RCC 7860 (cell line): Measurements from ENCODE around the gene ZFYVE28.

Source experiments
- DNase-seq: peaks from one replicate; pipeline ENCODE4 v3.0.0-alpha.2; 2015; ENCODE audit warnings: low spot score
- FAIRE-seq: peaks from 2 replicates; lab custom pipeline; 2012; peaks lifted over from hg19 to GRCh38; lab: Jason Lieb, UNC

Gene ZFYVE28

DNA sequence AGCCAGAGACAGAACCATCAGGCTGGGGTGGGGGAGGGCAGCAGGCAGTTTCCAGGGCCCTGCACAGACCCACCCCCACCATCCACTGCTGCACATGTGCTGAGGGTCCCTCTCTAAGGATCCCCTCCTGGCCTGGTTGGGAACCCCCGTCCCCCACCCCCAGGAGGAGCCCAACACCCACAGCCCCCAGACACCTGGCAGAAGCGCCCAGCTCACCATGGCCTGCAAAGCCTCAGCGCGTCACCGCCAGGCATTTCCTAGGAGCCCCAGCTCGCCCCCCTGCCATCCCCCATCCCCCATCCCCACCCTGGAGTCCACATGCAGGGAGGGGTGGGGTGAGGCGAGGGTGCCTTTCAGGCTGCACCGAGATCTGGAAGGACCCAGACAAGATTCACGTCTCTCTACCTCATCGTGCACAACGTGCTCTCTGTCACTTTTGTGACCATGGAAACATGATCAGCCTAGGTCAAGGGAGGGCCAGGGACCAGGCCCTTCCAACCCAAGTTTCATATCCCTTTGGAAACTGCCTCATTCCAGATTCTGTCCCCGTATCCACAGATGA lies 165.8 kb downstream of the ZFYVE28 start:
- no peak for FAIRE-seq
- no peak for DNase-seq

DNA sequence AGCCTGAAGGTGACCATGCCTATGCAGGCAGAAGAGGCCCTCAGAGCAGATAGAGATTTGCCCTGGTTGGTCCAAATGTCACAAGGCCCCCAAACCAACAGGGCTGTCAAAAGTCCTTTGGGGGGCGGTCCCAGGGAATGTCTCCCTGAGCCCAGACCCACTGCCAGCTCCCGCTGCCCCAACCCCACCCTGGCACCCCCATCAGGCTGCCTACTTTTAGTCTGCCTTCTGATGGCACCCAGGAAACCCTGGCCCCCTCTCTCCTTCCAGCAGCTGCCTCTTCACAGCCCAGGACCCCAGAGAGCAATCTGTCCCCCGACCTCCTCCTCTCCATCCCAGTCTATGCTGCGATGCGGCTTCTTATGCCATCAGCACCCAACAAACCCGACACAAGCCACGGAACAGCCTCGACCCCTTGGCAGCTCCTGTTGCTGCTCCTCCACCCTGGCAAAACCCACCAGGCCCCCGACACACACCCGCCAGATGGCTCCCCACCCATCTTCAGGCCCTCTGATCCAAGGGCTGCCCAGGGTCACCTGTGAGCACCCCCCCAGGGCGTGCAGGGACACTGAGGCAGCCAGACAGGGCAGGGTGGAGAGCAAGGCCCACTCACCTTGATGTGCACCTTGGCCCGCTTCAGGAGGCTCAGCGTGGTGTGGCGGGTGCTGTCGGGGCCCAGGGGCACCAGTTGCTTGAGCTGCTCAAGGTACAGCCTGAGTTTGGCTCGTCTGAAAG lies 166.5 kb downstream of the ZFYVE28 start:
- no peak for DNase-seq
- no peak for FAIRE-seq

DNA sequence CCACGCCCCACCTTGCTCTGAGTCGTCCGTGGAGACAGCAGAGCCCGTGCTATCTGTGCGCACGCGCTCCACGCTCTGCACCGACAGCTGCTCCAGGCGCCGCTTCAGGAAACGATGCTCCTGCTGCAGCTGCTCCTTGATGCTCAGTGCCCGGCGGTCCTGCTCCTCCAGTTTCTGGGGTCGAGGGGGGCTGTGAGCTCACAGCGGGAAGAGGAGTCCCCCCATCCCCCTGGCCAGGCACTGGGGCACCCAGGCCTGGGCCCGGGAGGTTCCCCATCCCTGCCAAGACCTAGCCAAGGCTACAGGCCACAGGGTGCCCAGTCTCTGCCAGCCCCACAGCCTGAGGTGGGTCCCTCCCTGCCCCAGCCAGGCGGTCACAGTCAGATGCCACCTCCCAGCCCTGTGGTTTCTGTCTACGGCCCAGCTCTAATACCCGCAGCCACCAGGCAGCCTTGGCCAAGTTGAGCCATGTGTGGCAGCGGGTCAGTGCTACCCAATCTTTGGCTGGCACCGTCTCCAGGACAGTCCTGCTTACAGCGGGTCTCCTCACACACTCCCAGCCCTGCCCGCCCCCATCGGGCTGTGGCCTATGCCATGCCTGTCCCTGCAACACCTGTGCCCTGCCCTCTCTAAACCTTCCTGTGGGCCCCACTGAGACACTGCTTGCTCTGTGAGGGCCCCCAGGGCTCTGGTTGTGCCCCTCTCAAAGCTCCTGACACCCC lies 167.2 kb downstream of the ZFYVE28 start:
- FAIRE-seq = no peak
- no peak for DNase-seq

DNA sequence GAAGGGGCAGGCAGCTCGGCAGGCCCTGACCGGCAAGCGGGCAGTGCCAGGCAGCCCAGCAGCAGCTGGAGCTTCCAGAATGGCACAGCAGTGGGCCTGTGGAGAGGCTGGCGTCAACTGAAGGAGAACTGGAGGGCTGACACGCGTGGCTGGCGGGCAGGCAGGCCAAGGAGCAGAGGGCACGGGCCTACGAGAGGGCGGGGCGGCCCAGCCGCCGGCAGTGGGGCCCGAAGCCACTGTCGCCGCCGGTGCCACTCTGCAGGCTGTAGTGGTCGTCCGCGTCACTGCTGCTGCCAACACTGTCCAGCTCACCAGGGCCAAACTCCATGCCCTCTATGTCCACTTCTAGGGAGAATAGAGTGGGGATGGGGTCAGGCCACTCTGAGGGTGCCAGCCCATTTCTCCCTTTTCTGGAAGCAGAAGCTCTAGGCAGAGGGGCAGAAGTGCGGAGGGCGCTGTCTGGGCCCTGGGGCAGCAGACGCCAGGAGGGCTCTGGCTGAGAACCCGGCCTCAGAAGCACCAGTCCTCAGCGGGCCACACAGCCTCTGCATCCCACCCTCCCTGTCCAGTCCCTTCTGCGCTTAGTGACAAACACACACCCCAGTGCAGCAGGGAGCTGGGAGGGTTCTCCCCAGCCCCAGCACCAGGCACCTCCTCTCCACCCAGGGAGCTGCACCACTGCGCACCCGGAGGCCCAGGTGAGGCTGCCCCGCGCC lies 167.9 kb downstream of the ZFYVE28 start:
- no peak for FAIRE-seq
- no peak for DNase-seq

DNA sequence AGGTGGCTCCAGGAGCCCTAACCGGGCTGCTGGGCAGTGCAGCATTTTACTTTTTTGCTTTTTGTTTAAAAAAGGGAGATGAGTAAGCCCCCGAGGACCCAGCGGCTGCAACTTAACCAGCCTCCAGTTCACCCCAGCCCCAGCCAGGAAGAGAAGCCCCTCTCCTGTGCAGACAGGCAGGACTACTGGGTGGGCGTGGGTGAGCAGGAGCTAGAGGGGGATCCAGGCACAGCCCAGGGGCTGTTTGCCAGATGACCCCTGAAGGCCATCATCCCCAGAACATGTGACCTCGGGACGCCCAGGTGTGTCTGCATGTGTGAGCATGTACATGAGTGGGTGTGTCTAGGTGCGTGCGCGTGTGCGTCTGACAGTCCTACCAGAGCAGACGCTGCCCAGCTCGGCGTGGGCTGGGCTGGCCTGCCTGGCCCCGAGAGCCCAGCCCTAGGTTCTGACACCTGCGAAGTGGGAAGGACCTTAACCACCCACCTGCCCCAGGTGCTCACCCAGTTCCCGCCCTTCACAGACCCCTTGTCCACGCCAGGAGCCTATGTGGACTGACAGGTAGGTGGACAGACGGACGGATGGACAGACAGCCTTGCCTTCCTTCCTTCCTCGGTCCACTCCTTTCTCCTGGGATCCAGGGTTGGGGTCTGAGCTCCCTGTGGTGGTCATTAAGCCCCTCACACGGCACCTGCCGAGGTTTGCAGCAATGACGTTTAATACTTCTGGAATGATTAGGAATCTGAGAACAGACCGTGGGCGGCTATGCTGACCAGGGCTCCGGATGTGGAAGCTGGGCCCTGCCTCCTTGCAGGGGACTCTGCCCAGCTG lies 168.7 kb downstream of the ZFYVE28 start:
- no peak for FAIRE-seq

DNA sequence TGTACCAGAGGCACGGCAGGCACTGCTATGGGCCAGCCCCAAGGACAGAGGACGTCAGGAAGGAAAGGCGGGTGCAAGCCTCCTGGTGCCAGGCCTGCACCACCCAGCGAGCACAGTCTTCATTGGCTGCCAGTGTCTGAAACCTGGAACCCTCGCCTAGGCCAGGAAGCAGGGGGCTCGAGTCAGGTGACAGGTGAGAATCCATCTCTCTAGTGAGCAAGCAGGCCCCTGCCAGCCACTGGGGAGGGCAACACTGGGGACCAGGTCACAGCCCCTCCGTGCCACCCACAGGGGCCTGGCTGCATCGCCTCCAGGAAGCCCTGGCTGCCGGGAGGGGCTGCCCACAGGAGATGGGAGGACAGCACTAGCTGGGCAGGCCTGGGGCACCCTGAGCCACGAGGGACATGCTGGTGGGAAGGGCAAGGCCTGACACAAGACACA lies 169.6 kb downstream of the ZFYVE28 start:
- DNase-seq (no peak), FAIRE-seq (no peak)

More for the DNA sequence above, 168.7 kb downstream of the ZFYVE28 start:
- DNase-seq = no peak

DNA sequence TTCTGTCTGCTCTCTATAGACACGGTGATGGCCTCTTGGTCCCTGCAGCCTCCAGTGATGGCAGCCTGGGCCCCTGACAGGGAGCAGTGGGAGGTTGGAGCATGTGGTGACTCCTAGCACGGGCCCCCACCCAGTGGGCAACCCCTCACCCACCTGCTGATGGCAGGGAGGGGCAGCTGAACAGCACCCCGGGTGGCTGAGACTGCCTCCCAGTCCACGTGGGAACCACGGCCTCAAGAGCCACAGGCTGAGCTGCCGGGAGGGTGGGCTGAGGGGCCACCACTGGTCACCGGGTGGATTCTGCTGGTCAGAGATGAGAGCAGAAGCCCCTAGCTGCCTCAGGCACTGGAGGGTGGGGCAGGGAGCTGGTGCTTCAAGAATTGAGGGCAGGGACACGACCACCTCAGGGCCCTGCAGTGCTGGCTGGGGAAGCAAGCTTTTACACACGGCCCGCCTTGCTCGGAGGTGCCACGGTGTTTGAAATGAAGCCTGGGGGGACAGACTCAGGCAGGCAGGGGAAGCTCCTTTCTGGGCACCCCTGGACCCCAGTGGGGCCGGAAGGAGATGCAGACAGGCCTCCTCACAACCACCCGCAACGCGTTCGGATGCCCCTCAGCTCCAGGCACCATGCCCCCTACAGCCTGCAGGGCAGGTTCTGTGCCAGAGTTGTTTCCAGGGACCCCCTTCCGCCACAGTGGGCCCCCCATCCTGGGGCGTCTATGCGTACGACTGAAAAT lies 170.2 kb downstream of the ZFYVE28 start:
- no peak for DNase-seq
- FAIRE-seq = no peak

DNA sequence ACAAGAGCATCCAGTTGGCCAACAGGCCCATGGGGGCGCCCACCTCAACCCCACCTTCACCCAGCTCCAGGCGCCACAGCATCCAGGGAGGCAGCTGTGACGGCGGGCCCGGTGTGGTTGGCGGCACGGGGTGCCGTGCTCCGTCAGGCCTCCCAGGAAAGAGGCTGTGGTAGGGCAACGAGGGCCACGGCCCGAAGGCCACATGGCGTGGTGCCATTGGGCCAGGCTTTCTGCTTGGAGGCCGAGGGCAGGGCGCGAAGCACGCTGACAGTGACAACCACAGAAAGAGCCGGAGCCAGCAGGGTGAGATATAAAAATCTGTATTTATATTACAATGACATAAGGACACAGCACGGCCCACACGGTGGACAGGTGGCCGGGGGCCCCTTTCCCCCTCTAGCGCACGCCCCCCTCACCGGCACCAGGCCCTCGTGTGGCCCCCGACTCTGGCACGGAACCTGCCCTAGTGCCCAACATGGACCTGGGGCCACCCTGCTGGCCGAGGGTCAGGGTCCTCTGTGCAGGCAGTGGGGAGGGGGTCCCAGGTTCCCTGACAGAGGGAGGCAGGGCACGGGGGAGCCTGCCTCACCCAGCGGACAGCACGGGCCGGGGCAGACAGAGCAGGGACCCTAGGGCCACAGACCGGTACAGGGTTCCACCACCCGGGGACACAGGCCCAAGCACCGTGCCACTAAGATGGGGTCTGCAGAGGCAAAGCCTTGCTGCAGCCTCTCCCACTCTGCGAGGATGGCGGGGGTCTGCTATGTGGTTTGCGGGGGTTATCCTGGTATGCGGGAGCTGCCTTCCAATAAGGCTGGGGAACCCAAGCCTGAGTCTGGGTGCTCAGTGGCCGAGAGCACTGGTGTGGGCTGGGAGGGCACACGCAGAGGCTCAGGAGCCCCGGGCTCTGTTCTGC lies 171.1 kb downstream of the ZFYVE28 start:
- DNase-seq (no peak), FAIRE-seq (no peak)

DNA sequence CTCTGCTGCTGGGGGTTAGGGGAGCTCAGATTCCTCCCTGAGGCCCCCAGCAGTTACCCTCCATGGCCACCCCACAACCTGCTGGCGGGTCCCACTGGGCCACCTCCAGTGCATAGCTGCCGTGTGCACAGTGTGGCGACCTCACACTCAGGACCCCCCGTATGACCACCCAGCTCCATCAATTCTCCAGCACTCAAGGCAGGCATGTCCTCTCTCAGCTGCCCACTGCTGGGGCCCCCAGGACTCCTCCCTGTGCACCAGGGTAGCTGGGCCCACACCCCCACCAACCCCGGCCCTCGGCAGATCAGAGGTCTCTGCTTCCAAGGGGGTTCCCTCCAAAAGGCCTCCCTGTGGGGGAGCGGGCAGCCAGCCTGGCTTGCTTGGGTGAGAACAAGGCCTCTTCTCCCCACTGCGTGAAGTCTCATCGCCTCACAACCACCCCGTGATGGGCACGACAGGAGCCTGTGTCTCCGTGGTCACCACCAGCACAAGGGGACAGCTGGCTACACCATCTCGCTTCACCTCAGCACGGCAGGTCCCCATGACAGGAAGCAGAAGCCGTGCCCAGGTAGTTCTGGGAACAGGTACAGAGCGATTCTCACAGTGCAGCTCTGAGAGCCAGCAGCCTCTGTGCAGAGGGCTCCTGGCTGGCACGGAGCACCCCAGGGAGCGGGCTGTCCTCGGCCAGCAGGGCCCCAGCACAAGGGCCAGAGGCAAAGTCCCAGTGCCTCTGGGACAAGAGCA lies 171.9 kb downstream of the ZFYVE28 start:
- FAIRE-seq (no peak), DNase-seq (no peak)

DNA sequence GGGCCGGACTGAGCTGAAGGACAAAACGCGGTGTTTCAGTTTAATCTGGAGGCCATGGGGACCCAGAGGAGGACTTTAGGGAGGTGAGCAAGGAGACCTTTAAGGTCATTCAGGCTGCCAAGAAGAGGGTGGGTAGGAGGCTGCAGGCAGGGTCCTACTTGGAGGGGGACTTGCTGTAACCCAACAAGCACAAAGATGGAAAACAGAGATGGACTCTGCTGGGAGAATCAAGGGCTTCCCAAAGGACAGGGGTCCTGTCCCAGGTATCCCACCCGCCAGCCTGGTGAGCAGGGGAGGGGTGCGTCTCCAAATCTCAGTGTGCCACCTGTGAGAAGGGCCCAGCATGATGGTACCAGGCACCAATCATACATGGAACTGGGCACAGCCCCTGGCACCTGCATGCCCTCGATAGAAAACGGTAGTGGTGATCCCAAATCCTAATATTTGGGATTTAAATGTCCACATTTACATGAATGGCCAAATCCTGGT lies 172.6 kb downstream of the ZFYVE28 start:
- DNase-seq (no peak), FAIRE-seq (no peak)

DNA sequence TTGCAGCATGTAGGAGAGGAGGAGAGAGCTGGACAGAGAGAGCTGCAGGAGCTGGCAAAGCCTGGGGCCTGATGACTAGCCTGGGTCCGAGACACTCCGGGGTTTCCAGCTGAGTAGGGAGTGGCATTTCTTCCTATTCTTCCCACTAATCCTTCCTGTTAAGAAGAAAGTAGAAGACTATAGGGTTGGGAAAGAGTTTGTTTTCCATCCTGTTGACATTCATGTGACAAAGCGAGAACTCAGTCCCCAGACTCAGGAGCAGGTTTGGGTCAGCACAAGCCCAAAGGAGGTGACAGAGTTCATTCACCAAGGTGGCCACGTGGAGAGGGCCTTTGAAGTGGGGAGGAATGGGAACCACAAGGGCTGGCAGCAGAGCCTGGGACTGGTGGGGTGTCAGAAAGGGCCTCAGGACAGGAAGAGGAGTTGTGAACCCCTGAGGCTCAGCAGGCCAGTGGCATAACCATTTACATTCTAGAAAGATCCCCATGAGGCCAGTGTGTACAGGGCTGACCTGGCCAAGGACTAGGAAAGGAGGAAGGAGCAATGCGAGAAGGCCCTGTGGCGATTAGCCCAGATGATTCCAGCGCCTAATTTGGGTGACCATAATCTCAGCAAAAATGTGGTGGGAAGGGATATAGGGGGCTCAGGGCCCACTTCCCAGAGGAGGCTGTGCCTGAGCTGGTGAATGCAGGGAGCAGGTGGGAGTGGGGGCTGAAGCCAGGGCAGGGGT lies 173.2 kb downstream of the ZFYVE28 start:
- DNase-seq (no peak), FAIRE-seq (no peak)

DNA sequence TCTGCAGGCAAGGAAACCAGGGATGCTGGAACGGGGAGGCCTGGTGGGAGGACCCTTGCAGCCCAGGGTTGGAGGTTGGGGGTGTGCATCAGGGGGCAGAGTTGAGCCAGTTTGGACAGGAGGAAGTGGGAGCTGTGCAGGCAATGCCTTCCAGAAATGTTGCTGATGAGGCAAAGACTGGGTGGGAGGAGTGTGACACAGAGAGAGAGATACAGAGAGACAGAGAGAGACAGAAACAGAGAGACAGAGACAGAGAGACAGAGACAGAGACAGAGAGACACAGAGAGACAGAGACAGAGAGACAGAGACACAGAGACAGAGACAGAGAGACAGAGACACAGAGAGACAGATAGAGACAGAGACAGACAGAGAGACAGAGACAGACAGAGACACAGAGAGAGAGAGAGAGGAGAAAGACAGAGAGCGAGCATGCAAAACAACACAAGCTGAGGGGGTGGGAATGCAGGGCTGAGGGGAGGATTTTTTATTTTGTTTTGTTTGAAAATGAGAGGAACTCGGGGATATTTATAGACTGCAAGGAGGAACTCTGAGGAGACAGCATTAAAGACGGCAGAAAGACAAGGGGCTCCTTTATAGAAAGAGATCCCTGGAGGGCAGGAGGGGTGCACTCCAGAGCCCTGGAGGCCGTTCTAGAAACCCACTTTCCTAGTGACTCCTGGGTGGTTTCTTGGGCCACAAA lies 174.6 kb downstream of the ZFYVE28 start:
- DNase-seq (peak; percentile 27), FAIRE-seq (no peak)

DNA sequence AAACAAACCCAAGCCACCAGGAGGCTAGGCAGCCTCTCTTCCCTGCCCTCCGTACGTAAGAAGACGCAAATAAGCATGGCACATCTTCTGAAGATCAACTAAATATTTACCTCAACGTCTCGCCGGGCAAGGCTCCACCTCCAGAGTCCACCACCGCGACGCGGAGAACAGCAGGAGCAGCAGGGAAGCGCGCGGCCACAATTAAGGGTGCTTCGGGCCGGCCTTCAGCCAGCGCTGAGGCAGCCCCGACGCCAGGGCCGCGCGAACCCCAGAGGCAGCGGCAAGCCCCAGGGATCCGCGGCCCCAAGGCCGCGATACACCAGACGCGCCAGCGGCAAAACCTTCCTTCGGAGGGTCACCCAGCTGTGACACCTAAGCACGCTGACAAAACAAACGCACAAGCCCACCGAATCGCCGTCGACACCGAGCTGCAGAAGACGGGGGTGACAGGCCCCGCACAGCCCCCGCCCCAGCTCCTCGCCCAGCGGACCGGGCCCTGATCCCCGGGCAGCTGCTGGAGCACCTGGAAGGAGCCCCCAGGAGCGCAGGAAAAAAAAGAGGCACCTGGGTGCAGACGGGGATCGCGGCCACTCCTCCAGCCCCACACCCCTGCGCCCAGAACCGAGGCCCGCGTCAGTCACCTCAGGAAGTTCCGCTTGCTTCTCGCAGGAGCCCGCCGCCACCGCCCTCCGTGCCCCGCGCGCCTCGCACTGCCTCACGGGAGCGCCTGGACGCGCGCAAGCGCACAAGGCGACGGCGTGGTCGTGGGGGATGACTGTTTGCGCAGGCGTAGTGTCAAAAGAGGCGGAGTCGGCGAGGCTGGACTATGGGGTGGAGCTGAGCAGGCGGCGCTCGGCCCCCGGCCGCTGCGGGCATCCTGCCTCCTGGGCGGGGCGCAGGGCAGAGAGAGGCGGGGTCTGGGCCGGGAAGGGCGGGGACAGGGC lies 176.8 kb downstream of the ZFYVE28 start, which contains the start of the genes HAUS3 and POLN:
Gene HAUS3, minus strand, starts transcription at position 712 of the 944 bp plus-strand sequence. CDS start 1,175 bp downstream, outside the sequence.
Gene POLN, minus strand, starts transcription at position 712 of the 944 bp plus-strand sequence. CDS start 12,890 bp downstream, outside the sequence.
- DNase-seq (peak; percentile 94), FAIRE-seq (peak; percentile 62)

DNA sequence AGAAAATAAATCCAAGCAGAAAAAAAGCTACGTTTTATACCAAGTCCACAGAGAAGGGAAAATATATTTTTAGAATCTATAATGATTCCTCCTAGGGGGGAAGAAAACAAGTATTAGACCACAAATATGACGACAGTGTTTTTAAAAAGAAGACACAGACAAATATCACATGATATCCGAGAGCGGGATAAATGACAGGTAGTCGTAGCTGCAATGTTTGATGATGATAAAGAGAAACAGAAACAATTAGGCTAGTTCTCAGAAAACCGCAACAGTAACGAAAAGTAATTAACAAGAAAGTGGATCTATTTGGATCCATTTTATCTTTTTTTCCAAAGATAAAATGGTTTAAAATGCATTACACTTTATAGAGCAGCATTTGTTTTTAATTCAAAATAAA lies 177.4 kb downstream of the ZFYVE28 start:
- peak; percentile 25 for FAIRE-seq

DNA sequence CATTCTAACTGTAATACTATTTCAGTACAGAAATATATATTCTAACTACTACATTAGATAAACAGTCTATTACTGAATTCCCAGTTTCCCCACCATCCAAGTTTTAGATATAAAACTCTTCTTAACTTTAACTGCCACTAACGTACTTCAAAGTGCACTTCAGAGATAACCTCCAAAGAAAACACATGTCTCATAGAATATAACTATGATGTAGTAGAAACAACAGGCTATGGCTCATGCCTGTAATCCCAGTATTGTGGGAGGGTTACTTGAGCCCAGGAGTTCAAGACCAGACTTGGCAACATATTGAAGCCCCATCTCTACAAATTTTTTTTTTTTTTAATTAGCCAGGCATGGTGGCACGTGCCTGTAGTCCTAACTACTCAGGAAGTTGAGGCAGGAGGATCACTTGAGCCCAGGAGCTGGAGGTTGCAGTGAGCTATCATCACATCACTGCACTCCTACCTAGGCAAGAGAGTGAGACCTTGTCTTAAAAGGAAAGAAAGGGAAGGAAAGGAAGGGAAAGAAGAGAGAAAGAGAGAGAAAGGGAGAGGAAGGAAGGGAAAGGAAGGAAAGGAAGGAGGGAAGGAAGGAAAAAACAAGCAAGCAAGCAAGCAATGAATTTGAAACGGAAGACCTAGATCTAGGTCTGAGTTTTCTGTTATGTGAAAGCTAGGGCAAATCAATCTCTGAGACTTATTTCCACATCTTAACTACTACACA lies 181.3 kb downstream of the ZFYVE28 start:
- no peak for FAIRE-seq
- DNase-seq = no peak

More for the DNA sequence above, 177.4 kb downstream of the ZFYVE28 start:
- no peak for DNase-seq
